Activated naive CD8-positive, alpha-beta T cell treated with anti-CD3 and anti-CD28 coated beads for 36 hours (primary cell): ENCODE results near the gene PIP. TPM values are rescaled to one million over a fixed set of nuclear protein-coding genes. Genes with fewer than 3 reads are reported as not detected.
"Not testable (repeated sequence)": the region's sequence is repeated elsewhere in the genome, so short reads cannot be mapped to it uniquely, and the experiment has no call there.

Source experiments
- DNase-seq: peaks from one replicate; pipeline ENCODE4 v3.0.0; 2021
- H3K27ac Mint-ChIP-seq: one replicate; pipeline ENCODE4 v1.8.0; 2022; ENCODE audit warnings: mild to moderate bottlenecking, moderate library complexity, mixed read lengths
- H3K27me3 Mint-ChIP-seq: one replicate; pipeline ENCODE4 v1.8.0; 2022; ENCODE audit warnings: mild to moderate bottlenecking, mixed read lengths
- H3K36me3 Mint-ChIP-seq: one replicate; pipeline ENCODE4 v1.8.0; 2021; ENCODE audit warnings: mild to moderate bottlenecking, mixed read lengths
- H3K4me1 Mint-ChIP-seq: one replicate; pipeline ENCODE4 v1.8.0; 2021; ENCODE audit warnings: mixed read lengths
- H3K4me3 Mint-ChIP-seq: one replicate; pipeline ENCODE4 v1.8.0; 2022; ENCODE audit warnings: mild to moderate bottlenecking, moderate library complexity, mixed read lengths
- H3K9me3 Mint-ChIP-seq: one replicate; pipeline ENCODE4 v1.8.0; 2022; ENCODE audit warnings: mixed read lengths
- total RNA-seq, 2 experiments: library from RNA; stranded (reverse); gene quantifications; one replicate each; pipeline ENCODE4 v1.2.3, GENCODE V29; 2021

PIP gene
- total RNA-seq, 2 experiments from 2014 or later = not detected

- Mint-ChIP-seq H3K4me3 (no peak overlapping the region), H3K27me3 (peaks cover 21% of the 10 kb centered on the region), H3K27ac (no peak overlapping the region), H3K9me3 (peaks cover 11% of the 10 kb centered on the region), H3K4me1 (no peaks in the 10 kb centered on the region), H3K36me3 (peaks cover 2% of the 10 kb centered on the region)
- no peak for DNase-seq
Observed at GRCh38 chr7:143148050-143148449, 16.2 kb downstream of the PIP start.

GRCh38 chr7:143148651-143149050 is 16.8 kb downstream of the PIP start:
- peaks cover 11% of the 10 kb centered on the region for H3K9me3 Mint-ChIP-seq
- peaks cover 2% of the 10 kb centered on the region for H3K36me3 Mint-ChIP-seq
- no peaks in the 10 kb centered on the region for H3K4me1 Mint-ChIP-seq
- no peak overlapping the region for H3K27ac Mint-ChIP-seq
- peaks cover 18% of the 10 kb centered on the region for H3K27me3 Mint-ChIP-seq
- H3K4me3 Mint-ChIP-seq = no peak overlapping the region
- DNase-seq = no peak

GRCh38 chr7:143150696-143151095 is 18.8 kb downstream of the PIP start:
- H3K27me3 Mint-ChIP-seq, H3K4me3 Mint-ChIP-seq, H3K4me1 Mint-ChIP-seq, H3K27ac Mint-ChIP-seq, H3K36me3 Mint-ChIP-seq, DNase-seq: not testable (repeated sequence)
- peaks cover 11% of the 10 kb centered on the region for H3K9me3 Mint-ChIP-seq

- not testable (repeated sequence) for H3K9me3 Mint-ChIP-seq, H3K36me3 Mint-ChIP-seq
Observed at GRCh38 chr7:143158617-143159016, 26.7 kb downstream of the PIP start.

GRCh38 chr7:143171697-143172096 is 39.8 kb downstream of the PIP start:
- peaks cover 4% of the 10 kb centered on the region for H3K9me3 Mint-ChIP-seq
- peaks cover 2% of the 10 kb centered on the region for H3K36me3 Mint-ChIP-seq
- H3K4me1 Mint-ChIP-seq = peaks cover 2% of the 10 kb centered on the region
- H3K27ac Mint-ChIP-seq = no peak overlapping the region
- DNase-seq = no peak
- no peak overlapping the region for H3K4me3 Mint-ChIP-seq
- H3K27me3 Mint-ChIP-seq = peaks cover 3% of the 10 kb centered on the region

More at GRCh38 chr7:143158617-143159016, 26.7 kb downstream of the PIP start:
- not testable (repeated sequence) for H3K27ac Mint-ChIP-seq, H3K4me1 Mint-ChIP-seq, DNase-seq, H3K27me3 Mint-ChIP-seq, H3K4me3 Mint-ChIP-seq

GRCh38 chr7:143172354-143172753 is 40.5 kb downstream of the PIP start:
- peaks cover under 1% of the 10 kb centered on the region for H3K36me3 Mint-ChIP-seq
- no peak overlapping the region for H3K4me3 Mint-ChIP-seq
- no peak overlapping the region for H3K27ac Mint-ChIP-seq
- no peak for DNase-seq
- peaks cover 3% of the 10 kb centered on the region for H3K27me3 Mint-ChIP-seq
- H3K4me1 Mint-ChIP-seq = peaks cover 2% of the 10 kb centered on the region
- peaks cover 6% of the 10 kb centered on the region for H3K9me3 Mint-ChIP-seq

- peaks cover 20% of the 10 kb centered on the region for H3K9me3 Mint-ChIP-seq
- no peak for DNase-seq
- H3K36me3 Mint-ChIP-seq = peaks cover 2% of the 10 kb centered on the region
- no peaks in the 10 kb centered on the region for H3K27me3 Mint-ChIP-seq
- peaks cover 2% of the 10 kb centered on the region for H3K4me1 Mint-ChIP-seq
- no peak overlapping the region for H3K4me3 Mint-ChIP-seq
- no peak overlapping the region for H3K27ac Mint-ChIP-seq
Observed at GRCh38 chr7:143176128-143176527, 44.3 kb downstream of the PIP start.

GRCh38 chr7:143177374-143178119 is 45.7 kb downstream of the PIP start:
- Mint-ChIP-seq H3K4me3 (no peak overlapping the region), H3K4me1 (peaks cover 4% of the 10 kb centered on the region), H3K36me3 (peaks cover 4% of the 10 kb centered on the region), H3K27me3 (no peaks in the 10 kb centered on the region), H3K9me3 (peaks cover 20% of the 10 kb centered on the region), H3K27ac (no peak overlapping the region)
- no peak for DNase-seq

- not testable (repeated sequence) for H3K36me3 Mint-ChIP-seq, DNase-seq, H3K4me1 Mint-ChIP-seq, H3K27ac Mint-ChIP-seq, H3K4me3 Mint-ChIP-seq
- peaks cover 20% of the 10 kb centered on the region for H3K9me3 Mint-ChIP-seq
- H3K27me3 Mint-ChIP-seq = peaks cover 10% of the 10 kb centered on the region
Observed at GRCh38 chr7:143180771-143181170, 48.9 kb downstream of the PIP start.

GRCh38 chr7:143181349-143181748 is 49.5 kb downstream of the PIP start:
- H3K4me1 Mint-ChIP-seq = peaks cover 4% of the 10 kb centered on the region
- no peak overlapping the region for H3K4me3 Mint-ChIP-seq
- H3K27ac Mint-ChIP-seq = no peak overlapping the region
- peaks cover 20% of the 10 kb centered on the region for H3K9me3 Mint-ChIP-seq
- H3K27me3 Mint-ChIP-seq = peaks cover 13% of the 10 kb centered on the region
- peaks cover 4% of the 10 kb centered on the region for H3K36me3 Mint-ChIP-seq
- peak; percentile 4 for DNase-seq

GRCh38 chr7:143183024-143183423 is 51.1 kb downstream of the PIP start, which contains the start of gene TAS2R39:
Gene TAS2R39 (plus strand): TSS chr7:143183419. CDS start chr7:143183419, 0 bp downstream.
- no peak within 1 kb of the TSS for H3K4me3 Mint-ChIP-seq
- H3K27ac Mint-ChIP-seq = no peak within 1 kb of the TSS
- H3K4me1 Mint-ChIP-seq = peaks cover 4% of the 10 kb centered on the region
- H3K9me3 Mint-ChIP-seq = peaks cover 13% of the 10 kb centered on the region
- H3K27me3 Mint-ChIP-seq = peaks cover 13% of the 10 kb centered on the region
- H3K36me3 Mint-ChIP-seq = peaks cover 2% of the 10 kb centered on the region
- no peak for DNase-seq

GRCh38 chr7:143185551-143185950 is 53.7 kb downstream of the PIP start:
- Mint-ChIP-seq H3K27ac (no peak overlapping the region), H3K27me3 (peaks cover 13% of the 10 kb centered on the region), H3K4me3 (no peak overlapping the region), H3K9me3 (peaks cover 1% of the 10 kb centered on the region), H3K4me1 (peaks cover 4% of the 10 kb centered on the region), H3K36me3 (peaks cover 2% of the 10 kb centered on the region)
- DNase-seq = no peak

- no peak overlapping the region for H3K27ac Mint-ChIP-seq
- no peak overlapping the region for H3K4me3 Mint-ChIP-seq
- no peaks in the 10 kb centered on the region for H3K9me3 Mint-ChIP-seq
- no peaks in the 10 kb centered on the region for H3K36me3 Mint-ChIP-seq
- H3K4me1 Mint-ChIP-seq = no peaks in the 10 kb centered on the region
- DNase-seq = no peak
- H3K27me3 Mint-ChIP-seq = peaks cover 10% of the 10 kb centered on the region
Observed at GRCh38 chr7:143188994-143189393, 57.1 kb downstream of the PIP start.
